ENCODE data around the gene GAPVD1. TPM values are rescaled to one million over a fixed set of nuclear protein-coding genes. Genes with fewer than 3 reads are reported as not detected.

The GAPVD1 gene
- total and polyA plus RNA-seq, 2 of the 8 experiments (the other 6 are each of a cell fraction or from before 2014, with no cell fraction given) = 5.5 to 40.5 TPM

DNA sequence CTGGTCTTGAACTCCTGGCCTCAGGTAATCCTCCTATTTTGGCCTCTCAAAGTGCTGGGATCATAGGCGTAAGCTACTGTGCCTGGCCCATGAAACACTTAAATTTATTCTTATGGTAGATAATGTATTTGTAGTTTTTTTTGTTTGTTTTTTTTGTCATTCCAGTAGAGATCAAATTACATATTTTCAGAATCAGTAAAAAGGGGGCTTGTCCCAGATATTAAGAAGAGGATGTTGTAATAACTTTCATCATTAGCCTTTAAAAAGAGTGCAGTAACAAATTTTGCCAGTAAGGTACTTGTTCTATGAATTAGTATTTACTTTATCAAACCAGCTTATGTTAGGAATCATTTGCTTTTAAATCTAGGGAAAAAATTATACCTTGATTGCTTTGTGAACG, 42.6 kb downstream of the GAPVD1 start:
- no peaks in the 10 kb centered on the region for H3K27me3 ChIP-seq (replicated peaks in 1 of 4; ENCODE audit: control insufficient read depth in 3 of 4, extremely low read depth in 1 of 4, insufficient read depth in 3 of 4, low read length in 3 of 4)
- no peak overlapping the region for H3K23ac ChIP-seq (ENCODE audit: insufficient read length)
- H3K4me2 ChIP-seq (ENCODE audit: insufficient read depth in 1 of 2, low read depth in 2 of 2, low read length in 2 of 2) = no peak overlapping the region
- H3K9ac ChIP-seq (replicated peaks in 1 of 4; ENCODE audit: extremely low read depth in 1 of 4, low read depth in 3 of 4, low read length in 3 of 4) = no peak overlapping the region
- no peak overlapping the region for H4K8ac ChIP-seq (ENCODE audit: extremely low read depth, insufficient read depth, low read length)
- H4K5ac ChIP-seq (ENCODE audit: insufficient read length, low read depth, low read length) = no peak overlapping the region
- H2BK120ac ChIP-seq (replicated peaks; ENCODE audit: low read depth, low read length) = no peak overlapping the region
- FAIRE-seq = no peak
- no peak overlapping the region for H4K91ac ChIP-seq (replicated peaks; ENCODE audit: insufficient read length, low read length)
- no peak overlapping the region for H2BK12ac ChIP-seq (ENCODE audit: low read depth, low read length)
- no peak overlapping the region for H3K27ac ChIP-seq (ENCODE audit: low read depth, low read length)
- no peak overlapping the region for H2BK5ac ChIP-seq (ENCODE audit: low read depth, low read length)
- no peaks in the 10 kb centered on the region for H3K79me2 ChIP-seq (ENCODE audit: control insufficient read depth in 1 of 2, insufficient read depth in 2 of 2, low read length in 2 of 2)
- no peak overlapping the region for H3K18ac ChIP-seq (ENCODE audit: extremely low read depth, low read length)
- POLR2A ChIA-PET (ENCODE audit: partially characterized antibody) = interaction anchor here (1.1 kb wide), 1 partner anchor 39 kb away, joined by 6 read pairs; no protein-coding TSS in a partner anchor
- peaks cover 4 to 28% (median 11%) of the 10 kb centered on the region in 4 experiments; a peak in 7 of 8 replicates for H3K36me3 ChIP-seq (ENCODE audit: control insufficient read depth in 2 of 4, insufficient read depth in 4 of 4, low read length in 3 of 4)
- WGBS, 2 experiments (ENCODE audit: extremely low coverage in 1 of 2, insufficient coverage in 1 of 2, insufficient read length in 1 of 2, insufficient replicate concordance in 2 of 2, low coverage in 1 of 2, low lambda C conversion rate in 2 of 2, missing lambda C conversion rate in 1 of 2) = 91% methylated on average over 2 of the region's 2 CpGs; no CpG with 5 or more reads in 1 of the 2 experiments
- H2AFZ ChIP-seq (ENCODE audit: low read length) = no peak overlapping the region
- no peaks in the 10 kb centered on the region for H3K9me3 ChIP-seq (ENCODE audit: insufficient read depth in 2 of 2, low read depth in 1 of 2, low read length in 1 of 2)
- H4K20me1 ChIP-seq (replicated peaks in 1 of 2; ENCODE audit: control insufficient read depth in 1 of 2, insufficient read depth in 2 of 2, low read length in 2 of 2) = peaks cover 0 to 1% of the 10 kb centered on the region in 2 experiments
- H3K79me1 ChIP-seq (ENCODE audit: low read depth, low read length) = no peaks in the 10 kb centered on the region
- no peak overlapping the region for H2BK20ac ChIP-seq (ENCODE audit: low read length)
- no peak overlapping the region for H3K4ac ChIP-seq (replicated peaks; ENCODE audit: insufficient read length, low read depth, low read length)
- H3K14ac ChIP-seq (ENCODE audit: insufficient read length) = no peak overlapping the region
- H2AK5ac ChIP-seq (ENCODE audit: low read depth, low read length) = no peak overlapping the region
- no peak overlapping the region for H2BK15ac ChIP-seq (ENCODE audit: low read length)
- H3K23me2 ChIP-seq (ENCODE audit: low read depth, low read length) = no peaks in the 10 kb centered on the region
- DNase-seq (ENCODE audit: low read depth in 1 of 2, low spot score in 2 of 2) = no peak
- no peak overlapping the region for H3K56ac ChIP-seq (replicated peaks; ENCODE audit: insufficient read length, low read depth, low read length)
- no peak overlapping the region for H3K4me3 ChIP-seq (ENCODE audit: extremely low read depth in 1 of 4, insufficient read depth in 2 of 4, low read depth in 3 of 4, low read length in 4 of 4)
- CTCF ChIA-PET (ENCODE audit: partially characterized antibody) = interaction anchor here (0.7 to 1.0 kb wide), 2 partner anchors 58 to 461 kb away, joined by 3 read pairs; no protein-coding TSS in a partner anchor
- no peaks in the 10 kb centered on the region for H3K4me1 ChIP-seq (replicated peaks in 1 of 4; ENCODE audit: control insufficient read depth in 3 of 4, insufficient read depth in 4 of 4, low read length in 3 of 4)
